ENCODE results near the gene AKR1E2.

The AKR1E2 gene

GRCh38 chr10:4851846-4852245, 25.8 kb downstream of the AKR1E2 start:
- H4K91ac ChIP-seq (ENCODE audit: low read depth, low read length), result no peak overlapping the region
- no peak overlapping the region for H3K9ac ChIP-seq (ENCODE audit: low read length)
- no peak overlapping the region for H3K18ac ChIP-seq (ENCODE audit: low read length)
- H3K79me1 ChIP-seq (ENCODE audit: low read length), result no peaks in the 10 kb centered on the region
- no peak overlapping the region for H3K14ac ChIP-seq (ENCODE audit: low read length)
- H3K23ac ChIP-seq (ENCODE audit: low read length), result no peak overlapping the region
- no peaks in the 10 kb centered on the region for H3K36me3 ChIP-seq (ENCODE audit: control insufficient read depth in 1 of 2, insufficient read depth in 2 of 2, low read length in 2 of 2)
- H3K79me2 ChIP-seq (ENCODE audit: control insufficient read depth, insufficient read depth, low read length, poor library complexity), result no peaks in the 10 kb centered on the region
- H4K8ac ChIP-seq (ENCODE audit: low read depth, low read length), result no peak overlapping the region
- no peak overlapping the region for H2BK5ac ChIP-seq (ENCODE audit: low read depth, low read length, poor library complexity)
- peaks cover 0 to 2% of the 10 kb centered on the region in 2 experiments for H3K4me1 ChIP-seq (ENCODE audit: control insufficient read depth in 1 of 2, insufficient read depth in 2 of 2, low read length in 2 of 2)
- H3K4me3 ChIP-seq (ENCODE audit: low read depth, low read length), result no peak overlapping the region
- no peak overlapping the region for H3K4ac ChIP-seq (ENCODE audit: low read depth, low read length)
- H3K9me3 ChIP-seq (ENCODE audit: insufficient read depth, low read depth, low read length), result no peaks in the 10 kb centered on the region
- no peak overlapping the region for H2BK12ac ChIP-seq (ENCODE audit: low read length)
- no peak overlapping the region for H2BK120ac ChIP-seq (ENCODE audit: insufficient read depth, low read length, poor library complexity)
- no peak overlapping the region for H4K12ac ChIP-seq (ENCODE audit: low read depth, low read length)
- no peak for DNase-seq
- no peak overlapping the region for H2AK5ac ChIP-seq (ENCODE audit: low read length)
- no peak overlapping the region for H2AFZ ChIP-seq (ENCODE audit: insufficient read depth, low read length, poor library complexity)
- no CpG with 5 or more reads among the region's 6 CpGs for WGBS (ENCODE audit: extremely low coverage, insufficient coverage, insufficient read length)
- no peaks in the 10 kb centered on the region for H3K27me3 ChIP-seq (ENCODE audit: insufficient read depth, low read length)
- H3K27ac ChIP-seq (ENCODE audit: low read depth, low read length), result no peak overlapping the region
- no peak overlapping the region for H3K4me2 ChIP-seq (ENCODE audit: low read length)

GRCh38 chr10:4865945-4866661, 40.1 kb downstream of the AKR1E2 start:
- Histone ChIP-seq H3K4me1 (ENCODE audit: control insufficient read depth in 1 of 2, insufficient read depth in 2 of 2, low read length in 2 of 2) (peaks cover 7 to 9% of the 10 kb centered on the region in 2 experiments), H3K79me2 (ENCODE audit: control insufficient read depth, insufficient read depth, low read length, poor library complexity) (no peaks in the 10 kb centered on the region), H3K4me2 (ENCODE audit: low read length) (no peak overlapping the region), H3K23ac (ENCODE audit: low read length) (no peak overlapping the region), H2BK12ac (ENCODE audit: low read length) (no peak overlapping the region), H3K4ac (ENCODE audit: low read depth, low read length) (no peak overlapping the region), H2AFZ (ENCODE audit: insufficient read depth, low read length, poor library complexity) (no peak overlapping the region), H3K18ac (ENCODE audit: low read length) (no peak overlapping the region), H3K14ac (ENCODE audit: low read length) (no peak overlapping the region), H3K27me3 (ENCODE audit: insufficient read depth, low read length) (no peaks in the 10 kb centered on the region), H2AK5ac (ENCODE audit: low read length) (no peak overlapping the region), H3K9me3 (ENCODE audit: insufficient read depth, low read depth, low read length) (no peaks in the 10 kb centered on the region), H4K12ac (ENCODE audit: low read depth, low read length) (no peak overlapping the region), H2BK5ac (ENCODE audit: low read depth, low read length, poor library complexity) (peak overlapping the region; percentile 68), H3K27ac (ENCODE audit: low read depth, low read length) (no peak overlapping the region), H4K8ac (ENCODE audit: low read depth, low read length) (no peak overlapping the region), H2BK120ac (ENCODE audit: insufficient read depth, low read length, poor library complexity) (no peak overlapping the region), H3K9ac (ENCODE audit: low read length) (no peak overlapping the region), H4K91ac (ENCODE audit: low read depth, low read length) (no peak overlapping the region), H3K79me1 (ENCODE audit: low read length) (no peaks in the 10 kb centered on the region), H3K4me3 (ENCODE audit: low read depth, low read length) (no peak overlapping the region), H3K36me3 (ENCODE audit: control insufficient read depth in 1 of 2, insufficient read depth in 2 of 2, low read length in 2 of 2) (no peaks in the 10 kb centered on the region)
- no CpG with 5 or more reads among the region's 7 CpGs for WGBS (ENCODE audit: extremely low coverage, insufficient coverage, insufficient read length)
- DNase-seq, result no peak

- no peak overlapping the region for H3K4ac ChIP-seq (ENCODE audit: low read depth, low read length)
- no peak overlapping the region for H3K23ac ChIP-seq (ENCODE audit: low read length)
- H2AK5ac ChIP-seq (ENCODE audit: low read length), result no peak overlapping the region
- H2BK120ac ChIP-seq (ENCODE audit: insufficient read depth, low read length, poor library complexity), result no peak overlapping the region
- H3K36me3 ChIP-seq (ENCODE audit: control insufficient read depth in 1 of 2, insufficient read depth in 2 of 2, low read length in 2 of 2), result no peaks in the 10 kb centered on the region
- H3K79me1 ChIP-seq (ENCODE audit: low read length), result no peaks in the 10 kb centered on the region
- no peak overlapping the region for H2BK5ac ChIP-seq (ENCODE audit: low read depth, low read length, poor library complexity)
- no peak overlapping the region for H4K12ac ChIP-seq (ENCODE audit: low read depth, low read length)
- no peak overlapping the region for H3K14ac ChIP-seq (ENCODE audit: low read length)
- no peak overlapping the region for H3K4me3 ChIP-seq (ENCODE audit: low read depth, low read length)
- H3K4me2 ChIP-seq (ENCODE audit: low read length), result no peak overlapping the region
- no peak for DNase-seq
- H2BK12ac ChIP-seq (ENCODE audit: low read length), result peak overlapping the region; percentile 27
- H3K9me3 ChIP-seq (ENCODE audit: insufficient read depth, low read depth, low read length), result no peaks in the 10 kb centered on the region
- WGBS (ENCODE audit: extremely low coverage, insufficient coverage, insufficient read length), result no CpG with 5 or more reads among the region's 2 CpGs
- H3K27me3 ChIP-seq (ENCODE audit: insufficient read depth, low read length), result no peaks in the 10 kb centered on the region
- no peak overlapping the region for H2AFZ ChIP-seq (ENCODE audit: insufficient read depth, low read length, poor library complexity)
- H3K4me1 ChIP-seq (ENCODE audit: control insufficient read depth in 1 of 2, insufficient read depth in 2 of 2, low read length in 2 of 2), result peaks cover 7 to 9% of the 10 kb centered on the region in 2 experiments
- no peak overlapping the region for H4K8ac ChIP-seq (ENCODE audit: low read depth, low read length)
- H4K91ac ChIP-seq (ENCODE audit: low read depth, low read length), result no peak overlapping the region
- no peaks in the 10 kb centered on the region for H3K79me2 ChIP-seq (ENCODE audit: control insufficient read depth, insufficient read depth, low read length, poor library complexity)
- no peak overlapping the region for H3K9ac ChIP-seq (ENCODE audit: low read length)
- H3K27ac ChIP-seq (ENCODE audit: low read depth, low read length), result peak overlapping the region; percentile 67
- H3K18ac ChIP-seq (ENCODE audit: low read length), result no peak overlapping the region
These were observed 41.1 kb downstream of the AKR1E2 start for GRCh38 chr10:4867109-4867519.

GRCh38 chr10:4867520-4868356, 41.7 kb downstream of the AKR1E2 start:
- no peaks in the 10 kb centered on the region for H3K27me3 ChIP-seq (ENCODE audit: insufficient read depth, low read length)
- peak in 1 of 2 donors; percentile 3 for DNase-seq
- peak overlapping the region; percentile 29 for H3K4me2 ChIP-seq (ENCODE audit: low read length)
- H3K27ac ChIP-seq (ENCODE audit: low read depth, low read length), result peak overlapping the region; percentile 88
- no peak overlapping the region for H2AK5ac ChIP-seq (ENCODE audit: low read length)
- H3K79me2 ChIP-seq (ENCODE audit: control insufficient read depth, insufficient read depth, low read length, poor library complexity), result no peaks in the 10 kb centered on the region
- H3K4me1 ChIP-seq (ENCODE audit: control insufficient read depth in 1 of 2, insufficient read depth in 2 of 2, low read length in 2 of 2), result peaks cover 7 to 9% of the 10 kb centered on the region in 2 experiments
- no CpG with 5 or more reads among the region's 9 CpGs for WGBS (ENCODE audit: extremely low coverage, insufficient coverage, insufficient read length)
- H4K8ac ChIP-seq (ENCODE audit: low read depth, low read length), result peak overlapping the region; percentile 26
- H2BK5ac ChIP-seq (ENCODE audit: low read depth, low read length, poor library complexity), result peak overlapping the region; percentile 6
- H2BK12ac ChIP-seq (ENCODE audit: low read length), result peak overlapping the region; percentile 37
- no peaks in the 10 kb centered on the region for H3K9me3 ChIP-seq (ENCODE audit: insufficient read depth, low read depth, low read length)
- H3K14ac ChIP-seq (ENCODE audit: low read length), result no peak overlapping the region
- H3K4me3 ChIP-seq (ENCODE audit: low read depth, low read length), result no peak overlapping the region
- H3K9ac ChIP-seq (ENCODE audit: low read length), result no peak overlapping the region
- no peaks in the 10 kb centered on the region for H3K79me1 ChIP-seq (ENCODE audit: low read length)
- no peak overlapping the region for H3K4ac ChIP-seq (ENCODE audit: low read depth, low read length)
- H3K18ac ChIP-seq (ENCODE audit: low read length), result no peak overlapping the region
- H3K23ac ChIP-seq (ENCODE audit: low read length), result no peak overlapping the region
- H4K91ac ChIP-seq (ENCODE audit: low read depth, low read length), result peak overlapping the region; percentile 57
- no peaks in the 10 kb centered on the region for H3K36me3 ChIP-seq (ENCODE audit: control insufficient read depth in 1 of 2, insufficient read depth in 2 of 2, low read length in 2 of 2)
- peak overlapping the region; percentile 10 for H2BK120ac ChIP-seq (ENCODE audit: insufficient read depth, low read length, poor library complexity)
- H2AFZ ChIP-seq (ENCODE audit: insufficient read depth, low read length, poor library complexity), result no peak overlapping the region
- no peak overlapping the region for H4K12ac ChIP-seq (ENCODE audit: low read depth, low read length)

All from trophoblast cell (in vitro differentiated cells and primary cell).